Body of pancreas (tissue), 4 donors: ENCODE measurements around the gene LIMS1.

Experiments used
- CTCF ChIP-seq, 7 experiments: fragments of 450-650 bp in 4 of 7; fragments of 200-600 bp in 3 of 7; sonication (generic) in 3 of 7; IDR thresholded peaks; one replicate each; pipeline ENCODE4 v1.5.1; 2016 to 2019; ENCODE audit warnings: antibody characterized with exemption in 7 of 7
- POLR2A ChIP-seq, 3 donors: fragments of 450-650 bp; IDR thresholded peaks; one replicate each; pipeline ENCODE4 v1.6.1; 2016; ENCODE audit warnings: antibody characterized with exemption in 3 of 3, mild to moderate bottlenecking in 2 of 3

- TF ChIP-seq CTCF (IDR thresholded peaks at IDR 0.05) (no peak), POLR2A (IDR thresholded peaks at IDR 0.05) (no peak)
These were observed 157.2 kb downstream of the LIMS1 start for GRCh38 chr2:108691447-108691846.
